G401 (cell line): ENCODE data around the gene CHFR. TPM values are rescaled to one million over a fixed set of nuclear protein-coding genes. Genes with fewer than 3 reads are reported as not detected.
A peak's percentile ranks its signal among the peaks of the same experiment; 100 is the strongest.
"Not testable (repeated sequence)": the region's sequence is repeated elsewhere in the genome, so short reads cannot be mapped to it uniquely, and the experiment has no call there.

Experiments
- DNase-seq: peaks from one replicate; pipeline ENCODE4 v3.0.0-alpha.2; 2015; ENCODE audit warnings: low spot score
- in situ Hi-C: cut with HindIII; loops from 2 replicates; pipeline ENCODE4 v1.10.0; 2016; ENCODE audit warnings: low sequenced_read_pairs, mixed read lengths
- total RNA-seq: library from RNA; depleted of rRNA; stranded (reverse); fragments of >200 nt; shearing (Covaris generic); gene quantifications from 2 replicates; pipeline ENCODE4 v1.2.3, GENCODE V29; 2014

The CHFR gene
- total RNA-seq, 1 experiment from 2014 or later = 38.6 TPM

- DNase-seq = peak; percentile 14
Measured at GRCh38 chr12:132827763-132828703, 59.4 kb downstream of the CHFR start.

GRCh38 chr12:132825861-132826260, 61.5 kb downstream of the CHFR start:
- in situ Hi-C loops = no loop called here
- DNase-seq = no peak

More at GRCh38 chr12:132827763-132828703, 59.4 kb downstream of the CHFR start:
- in situ Hi-C loops = no loop called here

- no peak for DNase-seq
- in situ Hi-C loops = no loop called here
Measured at GRCh38 chr12:132825089-132825488, 62.3 kb downstream of the CHFR start.

GRCh38 chr12:132824053-132824452, 63.4 kb downstream of the CHFR start:
- in situ Hi-C loops = no loop called here
- DNase-seq = no peak

- no peak for DNase-seq
- in situ Hi-C loops = no loop called here
Measured at GRCh38 chr12:132818562-132818961, 68.8 kb downstream of the CHFR start.

GRCh38 chr12:132814232-132814631, 73.2 kb downstream of the CHFR start:
- DNase-seq = no peak
- in situ Hi-C loops = no loop called here

GRCh38 chr12:132813443-132813842, 74.0 kb downstream of the CHFR start:
- in situ Hi-C loops = no loop called here
- no peak for DNase-seq

- no peak for DNase-seq
- in situ Hi-C loops = no loop called here
Measured at GRCh38 chr12:132812631-132813305, 74.6 kb downstream of the CHFR start.

- peak; percentile 27 for DNase-seq
Measured at GRCh38 chr12:132809391-132809790, 78.0 kb downstream of the CHFR start.

GRCh38 chr12:132807295-132808092, 79.9 kb downstream of the CHFR start:
- in situ Hi-C loops = no loop called here
- DNase-seq = no peak

More at GRCh38 chr12:132809391-132809790, 78.0 kb downstream of the CHFR start:
- in situ Hi-C loops = not testable (repeated sequence)

- in situ Hi-C loops = no loop called here
- DNase-seq = no peak
Measured at GRCh38 chr12:132806857-132807256, 80.5 kb downstream of the CHFR start.

- in situ Hi-C loops = no loop called here
- DNase-seq = peak; percentile 21
Measured at GRCh38 chr12:132804426-132804861, 83.0 kb downstream of the CHFR start.

- DNase-seq = peak; percentile 43
- in situ Hi-C loops = no loop called here
Measured at GRCh38 chr12:132803888-132804287, 83.5 kb downstream of the CHFR start.

GRCh38 chr12:132803125-132803524, 84.3 kb downstream of the CHFR start:
- DNase-seq = no peak
- in situ Hi-C loops = no loop called here

GRCh38 chr12:132801741-132802140, 85.7 kb downstream of the CHFR start:
- DNase-seq = no peak
- in situ Hi-C loops = no loop called here

- in situ Hi-C loops = no loop called here
- no peak for DNase-seq
Measured at GRCh38 chr12:132798836-132799235, 88.6 kb downstream of the CHFR start.

- in situ Hi-C loops = no loop called here
- DNase-seq = no peak
Measured at GRCh38 chr12:132797820-132798570, 89.4 kb downstream of the CHFR start.

- in situ Hi-C loops = no loop called here
- DNase-seq = no peak
Measured at GRCh38 chr12:132795847-132796246, 91.6 kb downstream of the CHFR start.

- in situ Hi-C loops, DNase-seq: not testable (repeated sequence)
Measured at GRCh38 chr12:132791940-132792339, 95.5 kb downstream of the CHFR start.
